K562 (cell line): ENCODE data around the gene ST6GAL1. TPM values are rescaled to one million over a fixed set of nuclear protein-coding genes. Genes with fewer than 3 reads are reported as not detected.
A peak's percentile ranks its signal among the peaks of the same experiment; 100 is the strongest.

Experiments
- E2F6 ChIP-seq, 2 experiments: IDR thresholded peaks; 2 replicates each; pipeline ENCODE4 v1.6.1; 2011; ENCODE audit warnings: borderline replicate concordance in 1 of 2, control low read depth in 1 of 2, low read depth in 1 of 2, low read length in 1 of 2, mild to moderate bottlenecking in 1 of 2, mixed read lengths in 1 of 2, moderate library complexity in 1 of 2; ENCODE audit not compliant: insufficient read depth in 1 of 2, insufficient read length in 1 of 2, poor library complexity in 1 of 2, severe bottlenecking in 1 of 2; ENCODE audit errors: extremely low read depth in 1 of 2
- EP400 ChIP-seq: fragments of 450-650 bp; IDR thresholded peaks from 2 replicates; pipeline ENCODE4 v1.6.1; 2017; ENCODE audit warnings: antibody characterized with exemption, mild to moderate bottlenecking, moderate library complexity
- FOXM1 ChIP-seq, 2 experiments: fragments of 450-650 bp in 1 of 2; sonication (generic) in 1 of 2; formaldehyde crosslinking in 1 of 2; IDR thresholded peaks; 2 replicates each; pipeline versions ENCODE4 v1.6.1 to v1.9.0; 2017 to 2022; ENCODE audit warnings: low read depth in 2 of 2, mild to moderate bottlenecking in 2 of 2, missing genetic modification reagents in 1 of 2, moderate library complexity in 1 of 2
- NBN ChIP-seq: fragments of 450-650 bp; IDR thresholded peaks from 2 replicates; pipeline ENCODE4 v1.6.1; 2016; ENCODE audit warnings: low read depth, mild to moderate bottlenecking
- POLR2AphosphoS5 ChIP-seq: IDR thresholded peaks from 2 replicates; pipeline ENCODE4 v1.6.1; 2011; ENCODE audit warnings: mild to moderate bottlenecking, low read depth, low read length, moderate library complexity; ENCODE audit not compliant: control insufficient read depth, insufficient read depth
- RCOR1 ChIP-seq, 2 experiments: IDR thresholded peaks; 2 replicates each; pipeline ENCODE4 v1.6.1; 2012; ENCODE audit warnings: low read depth in 2 of 2, low read length in 2 of 2, borderline replicate concordance in 1 of 2, improper control_type of control experiment in 1 of 2
- RNF2 ChIP-seq: sonication (generic); IDR thresholded peaks from 2 replicates; pipeline ENCODE4 v1.6.1; 2016
- RREB1 ChIP-seq: fragments of 250-450 bp; sonication (Bioruptor Pico); IDR thresholded peaks from 2 replicates; pipeline ENCODE4 v1.4.0; 2020
- SETDB1 ChIP-seq: IDR thresholded peaks from one replicate; pipeline ENCODE4 v1.6.1; 2012; ENCODE audit warnings: low read length, control low read depth, inconsistent platforms
- ZKSCAN1 ChIP-seq: fragments of 150-350 bp; IDR thresholded peaks from 2 replicates; pipeline ENCODE4 v1.6.1; 2016; ENCODE audit warnings: low read depth, low read length
- polyA plus RNA-seq, 8 experiments: library from polyadenylated mRNA; depleted of rRNA in 4 of 8; stranded (reverse) in 5 of 8; unstranded in 3 of 8; fragments of >200 nt; fragmentation: Nextera tagmentation in 2 of 8; fragmentation: Illumina TruSeq in 1 of 8; extraction: Ambion mirVana in 2 of 8; extraction: Trizol in 1 of 8; gene quantifications; 2 replicates each; pipeline versions ENCODE4 v1.2.1 to v1.2.3, GENCODE V29; 2011 to 2014; ENCODE audit warnings: inconsistent platforms in 1 of 8, missing spikeins in 1 of 8
- total RNA-seq, 7 experiments: library from RNA; depleted of rRNA in 6 of 7; stranded (reverse); fragments of >200 nt in 6 of 7; fragmentation: Illumina TruSeq in 2 of 7; extraction: Trizol in 2 of 7; gene quantifications; 2 replicates each; pipeline versions ENCODE4 v1.2.1 to v1.2.3, GENCODE V29; 2011 to 2021; ENCODE audit warnings: low replicate concordance in 1 of 7
- TF ChIP-seq, protein P1 (sequence below): sonication (generic); formaldehyde crosslinking; IDR thresholded peaks from 2 replicates; pipeline ENCODE4 v1.8.0; 2023; ENCODE audit warnings: mild to moderate bottlenecking, missing genetic modification reagents
- TF ChIP-seq, protein P2 (sequence below): IDR thresholded peaks from 2 replicates; pipeline ENCODE4 v1.6.1; 2012; ENCODE audit warnings: low read depth, low read length, improper control_type of control experiment, borderline replicate concordance

ST6GAL1 gene
- total and polyA plus RNA-seq, 9 of the 15 experiments (the other 6 are each of a cell fraction or from before 2014, with no cell fraction given), result 31.9 to 145 (median 71.0) TPM

DNA sequence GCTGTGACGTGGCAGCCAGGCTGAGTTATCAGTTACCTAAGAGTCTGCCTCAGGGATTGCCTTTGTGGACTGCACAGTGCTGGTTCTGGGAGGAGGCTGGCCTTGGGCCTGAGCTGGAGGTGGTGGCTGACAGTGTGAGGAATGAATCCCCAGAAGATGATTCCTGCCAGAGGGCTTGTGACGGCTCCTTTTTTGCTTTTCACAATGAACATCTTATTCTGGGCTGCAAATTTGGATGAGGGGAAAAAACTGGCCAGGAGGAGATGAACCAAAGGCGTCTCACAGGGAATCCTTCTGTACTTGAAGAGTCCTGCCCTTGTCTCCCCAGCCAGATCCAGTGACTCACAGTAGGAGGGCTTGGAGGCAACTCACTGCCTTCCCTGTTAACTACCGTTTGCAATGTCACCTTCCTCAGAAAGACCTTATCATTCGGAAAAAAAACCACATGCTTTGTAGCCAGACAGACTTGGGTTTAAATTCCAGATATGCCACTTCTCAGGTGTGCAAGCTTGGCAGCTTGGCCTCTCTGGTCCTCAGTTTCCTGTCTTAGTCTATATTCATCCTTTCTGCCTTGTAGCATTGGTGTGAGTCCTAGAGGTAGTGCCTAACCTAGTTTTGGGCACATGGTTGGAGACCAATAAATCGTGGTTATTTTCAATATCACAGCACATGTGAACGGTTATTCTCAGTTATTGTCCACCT lies 19.1 kb downstream of the ST6GAL1 start (continued):
- TF ChIP-seq RREB1 (CRISPR knock-in tag), result 0 out of 2 replicates have a peak, but pooled peaks have one; percentile 12
- peak; percentile 59 for TF ChIP-seq POLR2AphosphoS5
- TF ChIP-seq, protein P1, sequence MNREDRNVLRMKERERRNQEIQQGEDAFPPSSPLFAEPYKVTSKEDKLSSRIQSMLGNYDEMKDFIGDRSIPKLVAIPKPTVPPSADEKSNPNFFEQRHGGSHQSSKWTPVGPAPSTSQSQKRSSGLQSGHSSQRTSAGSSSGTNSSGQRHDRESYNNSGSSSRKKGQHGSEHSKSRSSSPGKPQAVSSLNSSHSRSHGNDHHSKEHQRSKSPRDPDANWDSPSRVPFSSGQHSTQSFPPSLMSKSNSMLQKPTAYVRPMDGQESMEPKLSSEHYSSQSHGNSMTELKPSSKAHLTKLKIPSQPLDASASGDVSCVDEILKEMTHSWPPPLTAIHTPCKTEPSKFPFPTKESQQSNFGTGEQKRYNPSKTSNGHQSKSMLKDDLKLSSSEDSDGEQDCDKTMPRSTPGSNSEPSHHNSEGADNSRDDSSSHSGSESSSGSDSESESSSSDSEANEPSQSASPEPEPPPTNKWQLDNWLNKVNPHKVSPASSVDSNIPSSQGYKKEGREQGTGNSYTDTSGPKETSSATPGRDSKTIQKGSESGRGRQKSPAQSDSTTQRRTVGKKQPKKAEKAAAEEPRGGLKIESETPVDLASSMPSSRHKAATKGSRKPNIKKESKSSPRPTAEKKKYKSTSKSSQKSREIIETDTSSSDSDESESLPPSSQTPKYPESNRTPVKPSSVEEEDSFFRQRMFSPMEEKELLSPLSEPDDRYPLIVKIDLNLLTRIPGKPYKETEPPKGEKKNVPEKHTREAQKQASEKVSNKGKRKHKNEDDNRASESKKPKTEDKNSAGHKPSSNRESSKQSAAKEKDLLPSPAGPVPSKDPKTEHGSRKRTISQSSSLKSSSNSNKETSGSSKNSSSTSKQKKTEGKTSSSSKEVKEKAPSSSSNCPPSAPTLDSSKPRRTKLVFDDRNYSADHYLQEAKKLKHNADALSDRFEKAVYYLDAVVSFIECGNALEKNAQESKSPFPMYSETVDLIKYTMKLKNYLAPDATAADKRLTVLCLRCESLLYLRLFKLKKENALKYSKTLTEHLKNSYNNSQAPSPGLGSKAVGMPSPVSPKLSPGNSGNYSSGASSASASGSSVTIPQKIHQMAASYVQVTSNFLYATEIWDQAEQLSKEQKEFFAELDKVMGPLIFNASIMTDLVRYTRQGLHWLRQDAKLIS (CRISPR knock-in tag), result peak; percentile 49; the same call in 1 of the 2 replicates
- TF ChIP-seq RCOR1 (IDR thresholded peaks at IDR 0.05; ENCODE audit: borderline replicate concordance in 1 of 2, low read depth in 2 of 2, low read length in 2 of 2), result peak in 1 of 2 experiments; percentile 66; a peak in 2 of 4 replicates
- TF ChIP-seq FOXM1 (IDR thresholded peaks at IDR 0.05; ENCODE audit: low read depth), result peak; percentile 32; the same call in 1 of the 2 replicates
- TF ChIP-seq FOXM1 (CRISPR knock-in tag; IDR thresholded peaks at IDR 0.05; ENCODE audit: low read depth), result no peak
- TF ChIP-seq RNF2, result peak; percentile 76
- peak; percentile 94 for TF ChIP-seq ZKSCAN1
- peak in 1 of 2 experiments; percentile 47 for TF ChIP-seq E2F6 (IDR thresholded peaks at IDR 0.05; ENCODE audit: borderline replicate concordance in 1 of 2, extremely low read depth in 1 of 2, insufficient read depth in 1 of 2, insufficient read length in 1 of 2, low read depth in 1 of 2, low read length in 1 of 2, poor library complexity in 1 of 2, severe bottlenecking in 1 of 2)
- TF ChIP-seq SETDB1, result no peak
- TF ChIP-seq, protein P2, sequence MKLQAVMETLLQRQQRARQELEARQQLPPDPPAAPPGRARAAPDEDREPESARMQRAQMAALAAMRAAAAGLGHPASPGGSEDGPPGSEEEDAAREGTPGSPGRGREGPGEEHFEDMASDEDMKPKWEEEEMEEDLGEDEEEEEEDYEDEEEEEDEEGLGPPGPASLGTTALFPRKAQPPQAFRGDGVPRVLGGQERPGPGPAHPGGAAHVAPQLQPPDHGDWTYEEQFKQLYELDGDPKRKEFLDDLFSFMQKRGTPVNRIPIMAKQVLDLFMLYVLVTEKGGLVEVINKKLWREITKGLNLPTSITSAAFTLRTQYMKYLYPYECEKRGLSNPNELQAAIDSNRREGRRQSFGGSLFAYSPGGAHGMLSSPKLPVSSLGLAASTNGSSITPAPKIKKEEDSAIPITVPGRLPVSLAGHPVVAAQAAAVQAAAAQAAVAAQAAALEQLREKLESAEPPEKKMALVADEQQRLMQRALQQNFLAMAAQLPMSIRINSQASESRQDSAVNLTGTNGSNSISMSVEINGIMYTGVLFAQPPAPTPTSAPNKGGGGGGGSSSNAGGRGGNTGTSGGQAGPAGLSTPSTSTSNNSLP, result no peak
- TF ChIP-seq NBN, result peak; percentile 60; the same call in 1 of the 2 replicates
- TF ChIP-seq EP400, result peak; percentile 69
